HG03439 (cell line): ENCODE data around the gene CTSF.
"Not testable (repeated sequence)": the region's sequence is repeated elsewhere in the genome, so short reads cannot be mapped to it uniquely, and the experiment has no call there.

Experiments used
- ATAC-seq: cut with Tn5 transposase; IDR thresholded peaks from one replicate; pipeline ENCODE4 v1.9.1; 2021; ENCODE audit warnings: mild to moderate bottlenecking, moderate library complexity; ENCODE audit not compliant: unreplicated experiment

CTSF gene

GRCh38 chr11:66540598-66540997, 27.8 kb downstream of the CTSF start:
- not testable (repeated sequence) for ATAC-seq

DNA sequence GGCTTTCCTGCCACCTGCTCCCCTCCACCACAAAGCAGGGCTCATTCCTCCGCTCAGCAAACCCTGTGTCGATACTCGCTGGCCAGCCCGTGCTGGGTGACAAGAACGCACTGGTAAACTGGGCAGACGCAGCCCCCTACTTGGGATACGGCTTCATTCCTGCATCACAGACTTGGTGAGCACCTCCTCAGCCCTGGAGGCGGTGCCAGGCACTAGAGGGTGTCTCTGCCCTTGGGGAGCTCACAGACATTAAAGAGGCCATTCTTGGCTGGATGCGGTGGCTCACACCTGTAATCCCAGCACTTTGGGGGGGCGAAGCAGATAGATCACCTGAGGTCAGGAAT, 28.6 kb downstream of the CTSF start:
- no peak for ATAC-seq

DNA sequence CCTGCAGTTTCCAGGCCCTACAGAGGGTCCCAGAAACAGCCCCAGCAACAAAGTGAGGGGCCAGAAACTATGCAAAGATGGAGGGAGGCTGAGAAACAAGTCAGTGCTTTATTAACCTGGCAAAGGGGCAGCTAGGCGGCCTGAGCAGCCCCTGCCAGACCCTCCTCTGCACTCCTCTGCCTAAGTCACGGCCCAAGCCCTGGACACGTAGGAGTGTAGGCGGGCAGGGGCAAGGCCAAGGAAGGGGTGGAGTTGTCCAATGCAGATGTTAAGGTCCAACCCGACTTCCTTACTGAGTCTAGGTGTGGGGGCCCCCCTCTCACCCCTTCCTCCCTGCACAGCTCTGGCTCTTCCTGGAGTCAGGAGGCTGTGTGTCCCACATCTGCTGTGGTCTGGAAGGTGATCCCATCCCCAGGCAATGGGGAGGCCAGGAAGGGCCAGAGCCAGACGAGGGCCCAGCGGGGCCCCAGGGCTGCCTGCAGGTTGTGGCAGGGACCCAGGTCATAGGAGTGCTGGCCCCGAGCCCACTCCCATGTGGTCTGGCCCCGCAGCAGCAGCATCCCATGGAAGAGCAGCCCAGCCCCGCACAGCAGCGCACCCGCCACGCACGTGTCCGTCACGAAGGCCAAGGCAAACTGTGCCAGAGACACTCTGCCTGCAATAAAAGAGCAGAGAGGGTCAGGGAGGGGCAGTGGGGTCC, 29.1 kb downstream of the CTSF start:
- no peak for ATAC-seq

- no peak for ATAC-seq
These were observed 35.6 kb downstream of the CTSF start for GRCh38 chr11:66532784-66533183.

DNA sequence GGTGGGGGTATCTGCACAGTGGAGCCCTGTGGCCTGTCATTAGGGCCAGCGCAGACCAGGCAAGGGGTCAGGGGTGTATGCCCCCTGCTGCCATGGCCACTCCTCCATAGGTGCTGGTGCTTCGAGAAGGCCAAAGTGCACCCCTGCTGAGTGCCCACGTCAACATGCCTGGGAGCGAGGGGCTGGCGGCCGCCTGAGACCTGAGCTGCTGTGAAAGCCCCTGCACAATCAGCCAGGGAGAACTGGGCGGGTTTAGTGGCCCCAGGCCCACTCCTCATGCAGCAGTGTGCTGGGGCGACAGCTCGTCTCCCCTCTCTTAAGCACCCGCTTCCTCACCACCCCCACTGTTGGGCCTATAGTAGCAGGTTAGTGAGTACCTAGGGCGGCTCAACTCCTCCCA, 36.6 kb downstream of the CTSF start:
- ATAC-seq: no peak

DNA sequence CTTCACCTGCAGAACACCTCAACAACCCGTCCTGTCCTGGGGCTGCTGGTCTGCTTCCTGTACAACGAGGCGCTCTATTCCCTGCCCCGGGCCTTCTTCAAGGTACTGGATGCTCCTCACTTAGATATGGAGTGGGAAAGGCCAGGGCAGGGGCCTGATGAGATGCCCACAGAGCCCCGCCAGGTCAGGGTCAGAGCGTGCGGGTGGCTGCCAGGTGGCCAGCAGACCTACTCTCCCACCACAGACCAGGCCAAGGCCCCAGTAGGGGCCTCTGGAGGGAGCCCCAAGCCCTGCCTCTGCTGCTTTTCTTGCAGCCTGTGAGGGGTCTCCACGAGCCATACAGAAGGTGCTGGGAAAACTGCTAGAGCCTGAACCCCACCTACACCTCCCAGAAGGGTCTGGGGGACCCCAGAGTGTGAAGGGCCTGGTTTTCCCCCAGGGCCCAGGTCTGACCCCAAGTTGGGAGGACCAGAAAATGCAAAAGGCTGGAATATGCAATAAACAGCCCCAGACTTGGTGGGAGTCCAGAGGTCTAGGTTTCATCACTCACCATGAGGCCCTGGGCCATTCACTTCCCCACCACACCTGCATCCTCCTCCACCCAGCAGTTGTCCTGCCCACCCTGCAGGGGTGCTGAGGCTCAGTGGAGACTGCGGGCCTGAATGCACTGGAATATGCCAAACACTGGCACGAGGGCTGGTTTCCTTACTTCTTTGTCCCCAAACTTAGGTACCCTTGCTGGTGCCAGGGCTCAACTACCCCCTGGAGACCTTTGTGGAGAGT, 37.3 kb downstream of the CTSF start:
- ATAC-seq: no peak

- no peak for ATAC-seq
These were observed 38.8 kb downstream of the CTSF start for GRCh38 chr11:66529655-66530054.

GRCh38 chr11:66529069-66529468, 39.3 kb downstream of the CTSF start:
- no peak for ATAC-seq

DNA sequence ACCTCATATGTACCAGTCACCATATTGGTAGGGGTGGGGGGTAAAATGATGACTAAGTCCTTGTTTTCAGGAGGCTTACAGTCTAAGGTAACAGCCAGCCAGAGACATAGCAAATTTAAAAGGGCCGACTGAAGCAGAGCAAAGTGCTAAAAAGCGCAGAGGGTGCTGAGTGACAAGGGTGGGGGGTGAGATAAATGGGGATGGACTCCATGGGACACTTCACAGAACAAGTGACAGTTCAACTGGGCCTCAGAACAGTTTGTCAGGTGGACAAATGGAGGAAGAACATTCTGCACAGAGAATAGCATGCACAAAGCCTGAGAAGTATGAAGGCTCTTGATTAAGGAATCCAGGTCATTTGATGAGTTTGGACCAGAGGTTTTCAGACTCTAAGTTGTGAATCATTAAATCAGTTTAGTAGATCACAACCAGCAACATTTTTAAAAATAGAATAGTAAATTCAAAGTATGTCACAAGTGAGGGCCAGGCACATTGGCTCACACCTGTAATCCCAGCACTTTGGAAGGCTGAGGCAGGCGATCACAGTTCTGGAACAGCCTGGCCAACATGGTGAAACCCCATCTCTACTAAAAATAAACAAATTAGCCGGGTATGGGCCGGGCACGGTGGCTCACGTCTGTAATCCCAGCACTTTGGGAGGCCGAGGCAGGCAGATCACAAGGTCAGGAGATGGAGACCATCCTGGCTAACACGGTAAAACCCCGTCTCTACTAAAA, 43.9 kb downstream of the CTSF start:
- ATAC-seq: no peak

GRCh38 chr11:66523611-66524010, 44.8 kb downstream of the CTSF start:
- no peak for ATAC-seq
